Astrocyte (in vitro differentiated cells and primary cell): ENCODE data around the gene FBXO34.
"Not testable (repeated sequence)": the region's sequence is repeated elsewhere in the genome, so short reads cannot be mapped to it uniquely, and the experiment has no call there.

Experiments
- CTCF ChIP-seq: IDR thresholded peaks from 2 replicates; pipeline ENCODE4 v1.5.1; 2011; ENCODE audit warnings: low read depth, mild to moderate bottlenecking, inconsistent platforms, low read length, moderate library complexity; ENCODE audit not compliant: insufficient read depth
- EZH2 ChIP-seq: IDR thresholded peaks from 2 replicates; pipeline ENCODE4 v1.6.1; 2012; ENCODE audit warnings: mild to moderate bottlenecking, low read length, inconsistent platforms; ENCODE audit not compliant: insufficient read depth

- TF ChIP-seq CTCF, EZH2: not testable (repeated sequence)
Observed at GRCh38 chr14:55383056-55383466, 111.8 kb downstream of the FBXO34 start.
